GM12891 (cell line): ENCODE measurements around the gene HAS3.

ENCODE experiments used
- POLR2A ChIP-seq: IDR thresholded peaks from 2 replicates; pipeline ENCODE4 v1.6.1; 2011; ENCODE audit warnings: low read depth, low read length, control low read depth
- POLR2AphosphoS5 ChIP-seq: IDR thresholded peaks from 2 replicates; pipeline ENCODE4 v1.6.1; 2011; ENCODE audit warnings: low read depth, low read length, control low read depth

DNA sequence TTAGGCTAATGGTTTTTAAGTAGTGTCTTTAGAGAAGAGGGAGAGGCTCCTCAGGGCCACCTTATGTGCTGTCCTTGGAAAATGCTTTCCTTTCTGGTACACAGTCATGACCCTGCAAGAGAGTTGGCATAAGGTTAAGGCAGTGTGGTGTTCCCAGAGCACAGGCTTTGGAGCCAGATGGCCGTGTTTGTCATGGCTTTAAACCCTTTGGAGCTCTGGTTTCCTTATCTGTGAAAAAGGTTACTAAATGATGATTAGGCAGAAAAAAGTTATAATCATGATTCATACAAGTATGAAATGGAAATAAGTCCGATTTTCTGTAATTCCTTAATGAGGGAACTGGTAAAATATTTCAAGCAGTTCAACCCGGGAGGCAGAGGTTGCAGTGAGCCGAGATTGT lies 40.2 kb downstream of the HAS3 start:
- no peak for TF ChIP-seq POLR2A
- no peak for TF ChIP-seq POLR2AphosphoS5
